22Rv1 (cell line): ENCODE results near the gene RGP1.
A peak's percentile ranks its signal among the peaks of the same experiment; 100 is the strongest.

ENCODE experiments used
- H3K27ac ChIP-seq: fragments of 450-650 bp; 2 replicates; pipeline ENCODE4 v1.5.1; 2017
- CTCF ChIP-seq: fragments of 450-650 bp; IDR thresholded peaks from 2 replicates; pipeline ENCODE4 v1.5.1; 2017; ENCODE audit warnings: mild to moderate bottlenecking
- ZFX ChIP-seq: fragments of 450-650 bp; IDR thresholded peaks from 2 replicates; pipeline ENCODE4 v1.6.1; 2017; ENCODE audit warnings: antibody characterized with exemption, borderline replicate concordance

Gene RGP1

DNA sequence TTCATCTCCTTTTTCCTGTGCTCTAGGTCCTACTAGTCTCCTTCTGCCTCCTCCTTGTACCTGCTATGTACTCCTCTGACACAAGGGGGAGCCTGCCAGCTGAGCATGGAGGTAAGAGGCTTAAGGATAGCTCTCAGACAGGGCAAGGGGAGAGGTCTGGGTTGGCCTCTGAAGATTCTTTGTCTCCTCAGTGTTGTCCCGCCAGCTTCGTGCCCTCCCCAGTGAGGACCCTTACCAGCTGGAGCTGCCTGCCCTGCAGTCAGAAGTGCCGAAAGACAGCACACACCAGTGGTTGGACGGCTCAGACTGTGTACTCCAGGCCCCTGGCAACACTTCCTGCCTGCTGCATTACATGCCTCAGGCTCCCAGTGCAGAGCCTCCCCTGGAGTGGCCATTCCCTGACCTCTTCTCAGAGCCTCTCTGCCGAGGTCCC is 12.9 kb upstream of the RGP1 start:
- TF ChIP-seq ZFX = no peak
- TF ChIP-seq CTCF = peak; percentile 89
- peak overlapping the region; percentile 32; the same call in 1 of the 2 replicates for H3K27ac ChIP-seq

GRCh38 chr9:35737143-35737542 is 11.9 kb upstream of the RGP1 start:
- H3K27ac ChIP-seq = peak overlapping the region; percentile 32
- TF ChIP-seq CTCF = no peak
- TF ChIP-seq ZFX = no peak

- no peak overlapping the region for H3K27ac ChIP-seq
- TF ChIP-seq CTCF (no peak), ZFX (no peak)
These were observed 10.9 kb upstream of the RGP1 start for GRCh38 chr9:35738186-35738585.

DNA sequence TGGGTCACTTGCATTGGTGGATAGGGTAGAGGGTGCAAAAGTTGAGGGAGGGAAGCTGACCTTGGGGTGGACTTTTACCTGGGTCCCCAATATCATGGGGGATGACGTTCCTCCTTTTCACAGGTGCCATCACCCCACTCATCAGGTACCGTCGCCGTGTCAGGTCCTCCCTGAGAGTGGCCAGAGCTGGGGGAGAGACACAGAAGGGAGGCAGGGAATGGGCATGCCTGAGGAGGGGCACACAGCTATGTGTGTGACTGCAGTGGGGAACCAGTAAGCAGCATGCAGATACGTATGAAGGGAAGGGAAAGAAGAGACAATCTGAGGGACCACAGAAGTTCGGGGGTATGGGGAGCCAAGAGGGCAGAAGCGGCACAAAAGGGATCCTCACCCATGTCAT is 10.2 kb upstream of the RGP1 start:
- H3K27ac ChIP-seq = no peak overlapping the region
- TF ChIP-seq ZFX (no peak), CTCF (no peak)

- H3K27ac ChIP-seq = no peak overlapping the region
- no peak for TF ChIP-seq CTCF
- no peak for TF ChIP-seq ZFX
These were observed 8.8 kb upstream of the RGP1 start for GRCh38 chr9:35740243-35740642.

- H3K27ac ChIP-seq = no peak overlapping the region
- TF ChIP-seq ZFX = no peak
- no peak for TF ChIP-seq CTCF
These were observed 7.3 kb upstream of the RGP1 start for GRCh38 chr9:35741740-35742139.

DNA sequence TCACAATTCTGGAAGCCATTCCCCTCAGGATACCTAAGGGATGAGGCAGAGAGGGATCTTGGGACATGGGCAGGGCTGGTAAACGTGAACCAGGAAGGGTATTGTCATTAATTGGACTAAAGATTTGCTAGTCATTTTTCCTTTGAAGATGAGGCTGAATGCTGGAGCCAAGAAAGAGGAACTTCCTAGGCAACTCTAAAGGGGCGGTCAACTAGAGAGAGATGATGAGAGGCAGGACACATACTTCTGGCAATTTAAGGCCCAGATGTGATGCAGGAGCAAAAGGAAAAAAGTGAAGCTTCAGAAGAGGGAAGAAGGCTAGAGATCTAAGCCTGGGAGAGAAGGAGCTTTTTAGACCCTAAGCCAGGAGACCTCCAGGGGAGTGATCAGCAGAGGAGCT is 5.6 kb upstream of the RGP1 start:
- no peak overlapping the region for H3K27ac ChIP-seq
- TF ChIP-seq CTCF = no peak
- TF ChIP-seq ZFX = no peak
